ENCODE results near the gene LBP. TPM values are rescaled to one million over a fixed set of nuclear protein-coding genes. Genes with fewer than 3 reads are reported as not detected.
A peak's percentile ranks its signal among the peaks of the same experiment; 100 is the strongest.
"Not testable (repeated sequence)": the region's sequence is repeated elsewhere in the genome, so short reads cannot be mapped to it uniquely, and the experiment has no call there.

Gene LBP
- total and polyA plus RNA-seq, 8 donors, result 0.12 to 1.8 TPM; not detected in 6

DNA sequence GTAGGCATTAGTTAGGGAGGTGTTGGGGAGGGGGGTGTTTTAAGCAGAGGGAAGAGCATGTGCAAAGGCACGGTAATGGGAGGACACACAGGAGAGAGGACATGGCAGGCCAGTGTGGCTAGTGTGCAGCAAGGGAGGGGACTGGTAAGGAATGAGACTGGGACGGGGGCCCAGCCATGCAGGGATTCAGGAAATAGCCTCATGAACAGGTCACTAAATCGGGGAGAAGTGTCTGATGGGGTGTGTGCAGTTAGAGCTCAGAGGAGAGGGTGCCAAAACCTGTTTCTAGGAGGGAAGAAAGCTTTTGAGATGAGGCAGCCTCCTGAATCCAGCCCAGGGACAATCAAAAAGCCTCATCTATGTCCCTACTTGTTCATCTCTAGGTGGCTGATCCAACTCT lies 34.8 kb upstream of the LBP start:
- Histone ChIP-seq H3K9me3 (no peaks in the 10 kb centered on the region), H3K36me3 (no peaks in the 10 kb centered on the region), H3K27me3 (peaks cover 0 to 37% of the 10 kb centered on the region in 2 donors), H3K27ac (no peak overlapping the region), H3K4me1 (peaks cover 0 to 12% of the 10 kb centered on the region in 2 donors), H3K4me3 (no peak overlapping the region)
- ATAC-seq (no peak), DNase-seq (no peak)
- intact Hi-C loops (cut with DNase I), result no loop called here
- TF ChIP-seq, protein P1, sequence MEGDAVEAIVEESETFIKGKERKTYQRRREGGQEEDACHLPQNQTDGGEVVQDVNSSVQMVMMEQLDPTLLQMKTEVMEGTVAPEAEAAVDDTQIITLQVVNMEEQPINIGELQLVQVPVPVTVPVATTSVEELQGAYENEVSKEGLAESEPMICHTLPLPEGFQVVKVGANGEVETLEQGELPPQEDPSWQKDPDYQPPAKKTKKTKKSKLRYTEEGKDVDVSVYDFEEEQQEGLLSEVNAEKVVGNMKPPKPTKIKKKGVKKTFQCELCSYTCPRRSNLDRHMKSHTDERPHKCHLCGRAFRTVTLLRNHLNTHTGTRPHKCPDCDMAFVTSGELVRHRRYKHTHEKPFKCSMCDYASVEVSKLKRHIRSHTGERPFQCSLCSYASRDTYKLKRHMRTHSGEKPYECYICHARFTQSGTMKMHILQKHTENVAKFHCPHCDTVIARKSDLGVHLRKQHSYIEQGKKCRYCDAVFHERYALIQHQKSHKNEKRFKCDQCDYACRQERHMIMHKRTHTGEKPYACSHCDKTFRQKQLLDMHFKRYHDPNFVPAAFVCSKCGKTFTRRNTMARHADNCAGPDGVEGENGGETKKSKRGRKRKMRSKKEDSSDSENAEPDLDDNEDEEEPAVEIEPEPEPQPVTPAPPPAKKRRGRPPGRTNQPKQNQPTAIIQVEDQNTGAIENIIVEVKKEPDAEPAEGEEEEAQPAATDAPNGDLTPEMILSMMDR (IDR thresholded peaks at IDR 0.05), result no peak

DNA sequence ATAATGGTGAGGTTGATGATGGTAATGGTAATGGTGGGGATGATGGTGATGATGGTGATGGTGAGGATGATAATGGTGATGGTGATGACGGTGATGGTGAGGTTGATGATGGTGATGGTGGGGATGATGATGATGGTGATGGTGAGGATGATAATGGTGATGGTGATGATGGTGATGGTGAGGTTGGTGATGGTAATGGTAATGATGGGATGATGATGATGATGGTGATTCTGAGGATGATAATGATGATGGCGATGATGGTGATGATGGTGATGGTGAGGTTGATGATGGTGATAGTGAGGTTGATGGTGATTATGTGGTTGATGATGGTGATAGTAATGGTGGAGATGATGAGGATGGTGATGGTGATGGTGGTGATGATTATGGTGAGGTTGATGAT lies 32.6 kb upstream of the LBP start:
- no peak overlapping the region for H3K4me3 ChIP-seq
- no peaks in the 10 kb centered on the region for H3K4me1 ChIP-seq
- TF ChIP-seq, protein P1 (IDR thresholded peaks at IDR 0.05), result no peak
- intact Hi-C loops (cut with DNase I), result no loop called here
- no peak for DNase-seq
- H3K9me3 ChIP-seq, result no peaks in the 10 kb centered on the region
- peaks cover 0 to 31% of the 10 kb centered on the region in 2 donors for H3K27me3 ChIP-seq
- H3K36me3 ChIP-seq, result no peaks in the 10 kb centered on the region
- no peak overlapping the region for H3K27ac ChIP-seq
- ATAC-seq, result no peak

GRCh38 chr20:38314350-38314749 lies 31.9 kb upstream of the LBP start:
- H3K36me3 ChIP-seq; ATAC-seq; H3K4me3 ChIP-seq; DNase-seq; intact Hi-C loops (cut with DNase I); H3K9me3 ChIP-seq; H3K4me1 ChIP-seq; H3K27ac ChIP-seq: not testable (repeated sequence)
- H3K27me3 ChIP-seq, result peaks cover 0 to 28% of the 10 kb centered on the region in 2 donors

DNA sequence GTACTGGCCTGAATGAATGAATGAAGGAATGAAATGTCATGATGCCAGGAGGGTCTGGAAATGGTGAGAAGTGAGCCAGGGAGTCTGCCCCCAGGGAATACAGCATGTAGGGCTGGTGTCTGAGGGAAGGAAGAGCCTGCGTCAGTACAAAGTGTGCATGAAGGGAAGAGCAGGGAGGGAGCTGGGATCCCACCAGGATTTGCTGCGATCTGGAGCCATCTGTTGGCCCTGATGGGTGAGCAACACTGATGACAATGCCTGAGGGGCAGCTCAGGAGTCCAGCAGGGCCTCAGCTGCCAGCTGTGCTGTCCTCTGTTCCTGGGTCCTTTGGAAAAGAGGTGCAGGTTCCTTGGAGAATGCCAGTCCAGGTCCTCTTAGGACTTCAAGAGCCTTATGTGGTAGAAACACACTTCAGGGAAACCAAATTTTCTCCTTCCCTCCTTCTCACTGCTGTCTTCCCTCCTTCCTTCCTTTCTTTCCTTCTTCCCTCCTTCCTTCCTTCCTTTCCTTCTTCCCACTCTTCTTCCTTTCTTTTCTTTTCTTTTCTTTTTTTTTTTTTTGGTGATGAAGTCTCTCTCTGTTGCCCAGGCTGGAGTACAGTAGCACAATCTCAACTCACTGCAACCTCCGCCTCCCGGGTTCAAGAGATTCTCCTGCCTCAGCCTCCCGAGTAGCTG lies 30.9 kb upstream of the LBP start:
- TF ChIP-seq, protein P1 (IDR thresholded peaks at IDR 0.05), result no peak
- peaks cover 0 to 31% of the 10 kb centered on the region in 2 donors for H3K27me3 ChIP-seq
- peak in 1 of 4 donors; percentile 49 for DNase-seq
- H3K9me3 ChIP-seq, result no peaks in the 10 kb centered on the region
- H3K27ac ChIP-seq, result no peak overlapping the region
- ATAC-seq, result no peak
- no peak overlapping the region for H3K4me3 ChIP-seq
- H3K36me3 ChIP-seq, result no peaks in the 10 kb centered on the region
- no peaks in the 10 kb centered on the region for H3K4me1 ChIP-seq
- intact Hi-C loops (cut with DNase I), result no loop called here

GRCh38 chr20:38316341-38316740 lies 29.9 kb upstream of the LBP start:
- Histone ChIP-seq H3K9me3 (no peaks in the 10 kb centered on the region), H3K27me3 (peaks cover 0 to 24% of the 10 kb centered on the region in 2 donors), H3K4me1 (no peaks in the 10 kb centered on the region), H3K27ac (no peak overlapping the region), H3K4me3 (no peak overlapping the region), H3K36me3 (no peaks in the 10 kb centered on the region)
- DNase-seq (no peak), ATAC-seq (no peak)
- intact Hi-C loops (cut with DNase I), result no loop called here
- TF ChIP-seq, protein P1 (IDR thresholded peaks at IDR 0.05), result no peak

GRCh38 chr20:38317422-38317821 lies 28.9 kb upstream of the LBP start:
- intact Hi-C loops (cut with DNase I), result no loop called here
- Histone ChIP-seq H3K27ac (no peak overlapping the region), H3K4me1 (no peaks in the 10 kb centered on the region), H3K4me3 (no peak overlapping the region), H3K36me3 (no peaks in the 10 kb centered on the region), H3K27me3 (peaks cover 0 to 19% of the 10 kb centered on the region in 2 donors), H3K9me3 (no peaks in the 10 kb centered on the region)
- DNase-seq (no peak), ATAC-seq (no peak)
- TF ChIP-seq, protein P1 (IDR thresholded peaks at IDR 0.05), result no peak

All from left lung (tissue), 10 donors.